ENCODE data around the gene RNF207. TPM values are rescaled to one million over a fixed set of nuclear protein-coding genes. Genes with fewer than 3 reads are reported as not detected.

Gene RNF207, protein sequence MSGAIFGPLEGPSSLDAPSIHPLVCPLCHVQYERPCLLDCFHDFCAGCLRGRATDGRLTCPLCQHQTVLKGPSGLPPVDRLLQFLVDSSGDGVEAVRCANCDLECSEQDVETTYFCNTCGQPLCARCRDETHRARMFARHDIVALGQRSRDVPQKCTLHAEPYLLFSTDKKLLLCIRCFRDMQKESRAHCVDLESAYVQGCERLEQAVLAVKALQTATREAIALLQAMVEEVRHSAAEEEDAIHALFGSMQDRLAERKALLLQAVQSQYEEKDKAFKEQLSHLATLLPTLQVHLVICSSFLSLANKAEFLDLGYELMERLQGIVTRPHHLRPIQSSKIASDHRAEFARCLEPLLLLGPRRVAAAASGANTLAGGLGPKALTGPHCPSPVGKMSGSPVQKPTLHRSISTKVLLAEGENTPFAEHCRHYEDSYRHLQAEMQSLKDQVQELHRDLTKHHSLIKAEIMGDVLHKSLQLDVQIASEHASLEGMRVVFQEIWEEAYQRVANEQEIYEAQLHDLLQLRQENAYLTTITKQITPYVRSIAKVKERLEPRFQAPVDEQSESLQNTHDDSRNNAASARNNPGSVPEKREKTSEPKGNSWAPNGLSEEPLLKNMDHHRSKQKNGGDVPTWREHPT
- 2.4 and 8.2 TPM in 2 replicates for total RNA-seq
- 3.2 and 9.6 TPM in 2 replicates for polyA plus RNA-seq
- 1.0 and 1.4 TPM in 2 replicates for polyA plus RNA-seq (2011; cell fraction: cytosol; rRNA removed)
- 26.1 and 37.3 TPM in 2 replicates for polyA plus RNA-seq (2011; cell fraction: nucleus; rRNA removed)
- 4.9 and 6.1 TPM in 2 replicates for polyA plus RNA-seq (2012)
- 3.3 and 3.7 TPM in 2 replicates for polyA minus RNA-seq
- polyA minus RNA-seq (2011; cell fraction: cytosol; rRNA and poly(A)+ RNA removed) = 7.6 TPM
- polyA minus RNA-seq (2011; cell fraction: nucleus; rRNA and poly(A)+ RNA removed) = 4.1 and 7.0 TPM in 2 replicates
- Bru-seq, nascent RNA = percentile 44 among the genes with signal in this experiment
- BruChase-seq, experiment 1, labeled RNA remaining after a 6-hour chase = percentile 20 among the genes with signal in this experiment
- percentile 26 among the genes with signal in this experiment for BruChase-seq, experiment 2, labeled RNA remaining after a 2-hour chase
- long read RNA-seq, partial matches to known transcripts = 1 of 4 reads
- long read RNA-seq, other reads (novel, unspliced or antisense) = 3 of 4 reads

DNA sequence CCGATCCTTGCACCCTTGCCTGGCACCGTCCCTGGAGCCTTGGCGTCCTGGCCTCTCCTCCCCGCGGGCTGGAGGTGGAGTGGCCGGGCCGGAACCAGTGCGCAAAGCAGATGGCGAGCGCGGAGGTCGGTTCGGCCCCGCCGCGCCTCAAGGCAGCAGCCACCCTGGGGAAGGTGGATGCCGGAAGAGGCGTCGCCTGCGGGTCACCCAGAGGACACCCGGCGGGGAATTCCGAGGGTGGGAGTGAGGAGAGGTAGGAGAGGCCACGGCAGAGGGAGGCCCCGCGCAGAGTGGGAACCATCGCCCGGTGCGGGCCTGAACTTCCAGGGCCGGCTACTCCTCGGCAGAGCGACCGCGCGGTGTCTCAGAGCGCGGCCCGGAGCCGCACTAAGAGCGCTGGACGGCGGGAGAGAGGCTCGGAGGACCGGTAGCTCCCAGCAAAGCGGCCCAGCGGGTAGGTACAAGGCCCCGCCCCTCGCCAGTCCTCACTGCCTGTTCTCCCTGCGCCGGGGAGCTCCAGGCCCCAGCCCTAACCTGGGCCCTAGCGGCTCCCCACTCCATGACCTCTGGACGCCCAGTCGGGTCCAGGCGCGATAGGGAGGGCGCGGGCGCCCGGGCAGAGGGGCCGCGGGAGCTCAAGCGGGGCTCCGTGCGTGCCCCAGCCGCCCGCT, at the start of gene RNF207:
Gene RNF207, plus strand, starts transcription at position 271 of the 671 bp plus-strand sequence. CDS start 417 bp downstream, outside the sequence.
- H3K27ac ChIP-seq (ENCODE audit: insufficient read depth, low read depth, low read length) = peak within 1 kb of the TSS; percentile 43
- peaks cover 22% of the 10 kb centered on the region for H3K4me1 ChIP-seq (ENCODE audit: control insufficient read depth, extremely low read depth, insufficient read depth, low read length)
- FAIRE-seq (peak; percentile 31), DNase-seq (ENCODE audit: low read depth, low spot score) (peak; percentile 18)
- intact Hi-C loops (cut with micrococcal nuclease) = loop anchor here (1.0 kb wide), 3 partner anchors 29 to 153 kb away; partner anchors contain the start of gene ICMT
- no peaks in the 10 kb centered on the region for H3K9me1 ChIP-seq (replicated peaks; ENCODE audit: control insufficient read depth, extremely low read depth, insufficient read depth, low read length)
- CTCF ChIA-PET = interaction anchor here (0.8 to 4.2 kb wide), 18 partner anchors 10 to 216 kb away, joined by 3 to 30 read pairs (median 5); partner anchors contain the start of genes ICMT and NPHP4
- H3K9ac ChIP-seq (replicated peaks; ENCODE audit: extremely low read depth, insufficient read depth, low read length) = peak within 1 kb of the TSS; percentile 51
- POLR2A ChIA-PET = no interaction called here
- H3K4me3 ChIP-seq (replicated peaks in 1 of 3; ENCODE audit: insufficient read depth in 1 of 3, low read depth in 1 of 3, low read length in 3 of 3) = peak within 1 kb of the TSS; percentile 23 to 59 (median 38)
- no peaks in the 10 kb centered on the region for H3K9me3 ChIP-seq (replicated peaks; ENCODE audit: control insufficient read depth, insufficient read depth, low read length)
- no peaks in the 10 kb centered on the region for H4K20me1 ChIP-seq (replicated peaks; ENCODE audit: control insufficient read depth, extremely low read depth, insufficient read depth, low read length)
- peaks cover 6 to 11% of the 10 kb centered on the region in 2 experiments for H3K27me3 ChIP-seq (ENCODE audit: control insufficient read depth in 2 of 2, insufficient read depth in 2 of 2, low read length in 2 of 2)
- H3K4me2 ChIP-seq (ENCODE audit: insufficient read depth, low read length) = peak within 1 kb of the TSS; percentile 93
- dilution Hi-C loops (cut with MboI; ENCODE audit: extremely low pct_ligation_motif_present, low sequenced_read_pairs) = no loop called here
- TF ChIP-seq EZH2 (IDR thresholded peaks at IDR 0.05; ENCODE audit: borderline replicate concordance, low read depth, low read length, severe bottlenecking) = peak; percentile 35
- TF ChIP-seq, protein P1, sequence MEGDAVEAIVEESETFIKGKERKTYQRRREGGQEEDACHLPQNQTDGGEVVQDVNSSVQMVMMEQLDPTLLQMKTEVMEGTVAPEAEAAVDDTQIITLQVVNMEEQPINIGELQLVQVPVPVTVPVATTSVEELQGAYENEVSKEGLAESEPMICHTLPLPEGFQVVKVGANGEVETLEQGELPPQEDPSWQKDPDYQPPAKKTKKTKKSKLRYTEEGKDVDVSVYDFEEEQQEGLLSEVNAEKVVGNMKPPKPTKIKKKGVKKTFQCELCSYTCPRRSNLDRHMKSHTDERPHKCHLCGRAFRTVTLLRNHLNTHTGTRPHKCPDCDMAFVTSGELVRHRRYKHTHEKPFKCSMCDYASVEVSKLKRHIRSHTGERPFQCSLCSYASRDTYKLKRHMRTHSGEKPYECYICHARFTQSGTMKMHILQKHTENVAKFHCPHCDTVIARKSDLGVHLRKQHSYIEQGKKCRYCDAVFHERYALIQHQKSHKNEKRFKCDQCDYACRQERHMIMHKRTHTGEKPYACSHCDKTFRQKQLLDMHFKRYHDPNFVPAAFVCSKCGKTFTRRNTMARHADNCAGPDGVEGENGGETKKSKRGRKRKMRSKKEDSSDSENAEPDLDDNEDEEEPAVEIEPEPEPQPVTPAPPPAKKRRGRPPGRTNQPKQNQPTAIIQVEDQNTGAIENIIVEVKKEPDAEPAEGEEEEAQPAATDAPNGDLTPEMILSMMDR (IDR thresholded peaks at IDR 0.05; ENCODE audit: extremely low read depth in 1 of 2, insufficient read depth in 1 of 2, low read depth in 1 of 2, low read length in 2 of 2) = no peak
- peak; percentile 46 for TF ChIP-seq POLR2AphosphoS5 (IDR thresholded peaks at IDR 0.05; ENCODE audit: insufficient read depth, low read depth, low read length)
- TF ChIP-seq JUN (IDR thresholded peaks at IDR 0.05; ENCODE audit: borderline replicate concordance, insufficient read depth, insufficient read length, low read depth) = no peak
- no peak for TF ChIP-seq FOS (IDR thresholded peaks at IDR 0.05; ENCODE audit: borderline replicate concordance, insufficient read depth, low read length)
- TF ChIP-seq, protein P2, sequence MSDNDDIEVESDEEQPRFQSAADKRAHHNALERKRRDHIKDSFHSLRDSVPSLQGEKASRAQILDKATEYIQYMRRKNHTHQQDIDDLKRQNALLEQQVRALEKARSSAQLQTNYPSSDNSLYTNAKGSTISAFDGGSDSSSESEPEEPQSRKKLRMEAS (IDR thresholded peaks at IDR 0.05; ENCODE audit: insufficient read depth, insufficient read length) = no peak
- TF ChIP-seq GATA2 (IDR thresholded peaks at IDR 0.05; ENCODE audit: insufficient read depth, insufficient read length, low read depth, low read length) = no peak
- no peaks in the 10 kb centered on the region for H3K79me2 ChIP-seq (ENCODE audit: control insufficient read depth, insufficient read depth, low read length)
- BruUV-seq (replicated peaks) = no TSS peak
- H2AFZ ChIP-seq (ENCODE audit: low read depth, low read length) = peak within 1 kb of the TSS; percentile 99
- H3K36me3 ChIP-seq (ENCODE audit: control insufficient read depth in 2 of 2, extremely low read depth in 1 of 2, insufficient read depth in 2 of 2, low read length in 2 of 2) = no peaks in the 10 kb centered on the region

All from endothelial cell of umbilical vein (primary cell).